Panc1 (cell line): ENCODE results near the gene SNTB2. TPM values are rescaled to one million over a fixed set of nuclear protein-coding genes. Genes with fewer than 3 reads are reported as not detected.

Source experiments
- ATAC-seq: fragments of 200-7000 bp; cut with Tn5 transposase; 2 replicates; pipeline ENCODE4 v1.9.1; 2020; ENCODE audit warnings: mild to moderate bottlenecking, moderate library complexity
- BruUV-seq: library from RNA; stranded (reverse); fragments of 400-500 nt; replicated peaks from 2 replicates; lab custom pipeline; 2021; lab: Mats Ljungman, UMichigan
- CTCF ChIA-PET: fragments of 300-600 bp; sonication (Branson Sonifier 250); formaldehyde crosslinking; loops from one replicate; lab custom pipeline; 2022; ENCODE audit warnings: antibody characterized with exemption; lab: Charles Lee
- POLR2A ChIA-PET: fragments of 300-600 bp; sonication (Branson Sonifier 250); formaldehyde crosslinking; loops from one replicate; lab custom pipeline; 2022; ENCODE audit warnings: antibody characterized with exemption; lab: Charles Lee
- DNase-seq: peaks from one replicate; pipeline ENCODE4 v3.0.0-alpha.2; 2010; ENCODE audit warnings: low read depth, low spot score
- H3K27ac ChIP-seq: 2 replicates; pipeline ENCODE4 v1.5.1; 2011; ENCODE audit warnings: mild to moderate bottlenecking, low read length, inconsistent platforms
- H3K27me3 ChIP-seq: fragments of 200-500 bp; sonication (Bioruptor generic); 2 replicates; pipeline ENCODE4 v1.6.0; 2014; ENCODE audit warnings: low read length, inconsistent platforms; ENCODE audit not compliant: control insufficient read depth, insufficient read depth
- H3K36me3 ChIP-seq: fragments of 200-500 bp; sonication (Bioruptor generic); 2 replicates; pipeline ENCODE4 v1.5.1; 2014; ENCODE audit warnings: inconsistent platforms, mild to moderate bottlenecking, low read length, moderate library complexity; ENCODE audit not compliant: control insufficient read depth, insufficient read depth
- H3K4me1 ChIP-seq: 2 replicates; pipeline ENCODE4 v1.5.1; 2011; ENCODE audit warnings: inconsistent platforms, mild to moderate bottlenecking, low read length, moderate library complexity; ENCODE audit not compliant: control insufficient read depth, insufficient read depth
- H3K4me3 ChIP-seq, 2 experiments: 2 replicates each; pipeline ENCODE4 v1.5.1; 2011 to 2012; ENCODE audit warnings: low read depth in 2 of 2, low read length in 2 of 2, mild to moderate bottlenecking in 2 of 2, inconsistent platforms in 1 of 2, moderate library complexity in 1 of 2
- H3K9me3 ChIP-seq: fragments of 200-500 bp; sonication (Bioruptor generic); 2 replicates; pipeline ENCODE4 v1.5.1; 2014; ENCODE audit warnings: low read depth, mild to moderate bottlenecking, inconsistent platforms, low read length, moderate library complexity; ENCODE audit not compliant: control insufficient read depth, insufficient read depth
- POLR2AphosphoS5 ChIP-seq: IDR thresholded peaks from 2 replicates; pipeline ENCODE4 v1.6.1; 2012; ENCODE audit warnings: mild to moderate bottlenecking, low read depth, low read length, moderate library complexity
- SIN3A ChIP-seq: IDR thresholded peaks from 2 replicates; pipeline ENCODE4 v1.6.1; 2012; ENCODE audit warnings: low read depth, mild to moderate bottlenecking, low read length, moderate library complexity, borderline replicate concordance; ENCODE audit not compliant: insufficient read depth
- TCF7L2 ChIP-seq: IDR thresholded peaks from 2 replicates; pipeline ENCODE4 v1.6.1; 2011; ENCODE audit warnings: mild to moderate bottlenecking, low read depth, low read length, inconsistent platforms
- in situ Hi-C: cut with HindIII; loops from 2 replicates; pipeline ENCODE4 v1.10.0; 2016; ENCODE audit warnings: low sequenced_read_pairs, low pct_unique_long_range_greater_than_20kb
- intact Hi-C: fragments of 100-400 bp; cut with micrococcal nuclease; formaldehyde crosslinking; loops from one replicate; pipeline ENCODE4 v1.10.0; 2022; ENCODE audit not compliant: unreplicated experiment
- total RNA-seq: library from RNA; stranded (reverse); gene quantifications from one replicate; pipeline ENCODE4 v1.2.1, GENCODE V29; 2021; ENCODE audit not compliant: unreplicated experiment
- TF ChIP-seq, protein P1 (sequence below): fragments of 450-650 bp; IDR thresholded peaks from 2 replicates; pipeline ENCODE4 v1.5.1; 2017; ENCODE audit warnings: mild to moderate bottlenecking
- TF ChIP-seq, protein P2 (sequence below), 2 experiments: IDR thresholded peaks; 2 replicates each; pipeline ENCODE4 v1.6.1; 2011 to 2012; ENCODE audit warnings: low read depth in 2 of 2, control low read depth in 1 of 2, low read length in 1 of 2, mild to moderate bottlenecking in 1 of 2, moderate library complexity in 1 of 2; ENCODE audit not compliant: insufficient read depth in 1 of 2

SNTB2 gene
- total RNA-seq, 1 experiment from 2014 or later: 40.8 TPM

DNA sequence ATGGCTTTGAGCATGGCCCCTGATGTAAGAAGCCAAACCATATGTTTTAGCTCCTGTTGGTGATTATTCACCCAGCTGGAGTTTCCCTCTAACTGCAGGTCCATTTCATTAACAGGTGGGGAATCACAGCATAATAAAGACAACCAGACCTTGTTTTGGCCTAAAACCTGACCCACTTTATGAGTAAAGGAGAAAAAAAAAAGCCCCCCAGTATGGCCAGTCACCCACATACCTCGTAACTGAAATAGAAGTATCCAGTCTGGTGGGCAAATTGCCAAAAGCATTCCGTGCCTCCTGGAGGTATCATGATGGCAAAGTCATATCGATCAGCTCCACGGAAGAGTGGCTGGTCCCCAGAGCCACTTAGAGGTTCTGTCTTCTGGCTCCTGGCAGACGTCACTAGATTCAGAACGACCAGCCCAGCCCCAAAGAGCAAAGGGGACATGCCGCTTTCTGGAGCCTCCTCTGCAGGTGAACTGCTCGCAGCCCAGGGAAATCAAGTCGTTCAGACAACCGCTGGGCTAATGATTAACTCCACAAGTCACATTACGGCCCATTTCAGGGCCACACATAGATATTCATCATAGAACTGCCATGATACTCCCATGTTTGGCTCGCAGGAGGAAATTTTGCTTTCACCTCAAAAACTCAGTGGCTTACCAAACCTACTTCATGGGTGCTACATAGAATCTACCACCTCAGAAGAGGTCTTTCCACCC is 164.5 kb downstream of the SNTB2 start, which contains the start of gene TMED6:
Gene TMED6 (minus strand): TSS at position 478 of the 719 bp plus-strand sequence. CDS start 33 bp downstream, at position 445.
- POLR2A ChIA-PET: no interaction called here
- intact Hi-C loops: no loop called here
- TF ChIP-seq POLR2AphosphoS5 (no peak), TCF7L2 (no peak), SIN3A (no peak)
- TF ChIP-seq, protein P1, sequence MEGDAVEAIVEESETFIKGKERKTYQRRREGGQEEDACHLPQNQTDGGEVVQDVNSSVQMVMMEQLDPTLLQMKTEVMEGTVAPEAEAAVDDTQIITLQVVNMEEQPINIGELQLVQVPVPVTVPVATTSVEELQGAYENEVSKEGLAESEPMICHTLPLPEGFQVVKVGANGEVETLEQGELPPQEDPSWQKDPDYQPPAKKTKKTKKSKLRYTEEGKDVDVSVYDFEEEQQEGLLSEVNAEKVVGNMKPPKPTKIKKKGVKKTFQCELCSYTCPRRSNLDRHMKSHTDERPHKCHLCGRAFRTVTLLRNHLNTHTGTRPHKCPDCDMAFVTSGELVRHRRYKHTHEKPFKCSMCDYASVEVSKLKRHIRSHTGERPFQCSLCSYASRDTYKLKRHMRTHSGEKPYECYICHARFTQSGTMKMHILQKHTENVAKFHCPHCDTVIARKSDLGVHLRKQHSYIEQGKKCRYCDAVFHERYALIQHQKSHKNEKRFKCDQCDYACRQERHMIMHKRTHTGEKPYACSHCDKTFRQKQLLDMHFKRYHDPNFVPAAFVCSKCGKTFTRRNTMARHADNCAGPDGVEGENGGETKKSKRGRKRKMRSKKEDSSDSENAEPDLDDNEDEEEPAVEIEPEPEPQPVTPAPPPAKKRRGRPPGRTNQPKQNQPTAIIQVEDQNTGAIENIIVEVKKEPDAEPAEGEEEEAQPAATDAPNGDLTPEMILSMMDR: no peak
- TF ChIP-seq, protein P2, sequence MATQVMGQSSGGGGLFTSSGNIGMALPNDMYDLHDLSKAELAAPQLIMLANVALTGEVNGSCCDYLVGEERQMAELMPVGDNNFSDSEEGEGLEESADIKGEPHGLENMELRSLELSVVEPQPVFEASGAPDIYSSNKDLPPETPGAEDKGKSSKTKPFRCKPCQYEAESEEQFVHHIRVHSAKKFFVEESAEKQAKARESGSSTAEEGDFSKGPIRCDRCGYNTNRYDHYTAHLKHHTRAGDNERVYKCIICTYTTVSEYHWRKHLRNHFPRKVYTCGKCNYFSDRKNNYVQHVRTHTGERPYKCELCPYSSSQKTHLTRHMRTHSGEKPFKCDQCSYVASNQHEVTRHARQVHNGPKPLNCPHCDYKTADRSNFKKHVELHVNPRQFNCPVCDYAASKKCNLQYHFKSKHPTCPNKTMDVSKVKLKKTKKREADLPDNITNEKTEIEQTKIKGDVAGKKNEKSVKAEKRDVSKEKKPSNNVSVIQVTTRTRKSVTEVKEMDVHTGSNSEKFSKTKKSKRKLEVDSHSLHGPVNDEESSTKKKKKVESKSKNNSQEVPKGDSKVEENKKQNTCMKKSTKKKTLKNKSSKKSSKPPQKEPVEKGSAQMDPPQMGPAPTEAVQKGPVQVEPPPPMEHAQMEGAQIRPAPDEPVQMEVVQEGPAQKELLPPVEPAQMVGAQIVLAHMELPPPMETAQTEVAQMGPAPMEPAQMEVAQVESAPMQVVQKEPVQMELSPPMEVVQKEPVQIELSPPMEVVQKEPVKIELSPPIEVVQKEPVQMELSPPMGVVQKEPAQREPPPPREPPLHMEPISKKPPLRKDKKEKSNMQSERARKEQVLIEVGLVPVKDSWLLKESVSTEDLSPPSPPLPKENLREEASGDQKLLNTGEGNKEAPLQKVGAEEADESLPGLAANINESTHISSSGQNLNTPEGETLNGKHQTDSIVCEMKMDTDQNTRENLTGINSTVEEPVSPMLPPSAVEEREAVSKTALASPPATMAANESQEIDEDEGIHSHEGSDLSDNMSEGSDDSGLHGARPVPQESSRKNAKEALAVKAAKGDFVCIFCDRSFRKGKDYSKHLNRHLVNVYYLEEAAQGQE (IDR thresholded peaks at IDR 0.05; ENCODE audit: insufficient read depth in 1 of 2, low read depth in 2 of 2, low read length in 1 of 2): no peak
- Histone ChIP-seq H3K4me3 (no peak within 1 kb of the TSS), H3K27me3 (no peaks in the 10 kb centered on the region), H3K9me3 (no peaks in the 10 kb centered on the region), H3K36me3 (peaks cover 2% of the 10 kb centered on the region; the same call in 1 of the 2 replicates), H3K4me1 (no peaks in the 10 kb centered on the region), H3K27ac (no peak within 1 kb of the TSS)
- no peak for ATAC-seq
- CTCF ChIA-PET: no interaction called here
- no peak for DNase-seq
- in situ Hi-C loops: no loop called here
- no TSS peak for BruUV-seq

Other genes with a start within 250 kb of the SNTB2 start
- 6.9 TPM for gene HAS3, start 81.5 kb upstream of the SNTB2 start, total RNA-seq
- gene CHTF8, start 54.6 kb upstream of the SNTB2 start, total RNA-seq: 116 TPM
- 61.7 TPM for gene UTP4, start 54.5 kb upstream of the SNTB2 start, total RNA-seq
- 23.9 TPM for gene VPS4A, start 124.2 kb downstream of the SNTB2 start, total RNA-seq
- gene PDF, start 143.4 kb downstream of the SNTB2 start, total RNA-seq: 23.1 TPM
- gene COG8, start 152.4 kb downstream of the SNTB2 start, total RNA-seq: 30.5 TPM
- 35.3 TPM for gene NIP7, start 152.6 kb downstream of the SNTB2 start, total RNA-seq
- 0.36 TPM for gene TMED6, start 164.6 kb downstream of the SNTB2 start, total RNA-seq
- 27.9 TPM for gene TERF2, start 198.8 kb downstream of the SNTB2 start, total RNA-seq
- 326 TPM for gene CYB5B, start 237.5 kb downstream of the SNTB2 start, total RNA-seq